Activated CD8-positive, alpha-beta memory T cell treated with anti-CD3 and anti-CD28 coated beads for 48 hours (primary cell): ENCODE data around the gene AHRR.
"Not testable (repeated sequence)": the region's sequence is repeated elsewhere in the genome, so short reads cannot be mapped to it uniquely, and the experiment has no call there.

Experiments
- DNase-seq, 3 experiments: peaks; one replicate each; pipeline ENCODE4 v3.0.0-alpha.2; 2020; ENCODE audit warnings: low read depth in 2 of 3, low spot score in 2 of 3

Gene AHRR

GRCh38 chr5:364497-364896, 43.0 kb downstream of the AHRR start:
- DNase-seq: no peak

- no peak for DNase-seq
These were observed 45.2 kb downstream of the AHRR start for GRCh38 chr5:366541-367357.

GRCh38 chr5:367358-368130, 46.0 kb downstream of the AHRR start:
- no peak for DNase-seq

- DNase-seq: no peak
These were observed 46.9 kb downstream of the AHRR start for GRCh38 chr5:368183-369084.

GRCh38 chr5:369151-369868, 47.8 kb downstream of the AHRR start:
- DNase-seq: no peak

- DNase-seq: not testable (repeated sequence)
These were observed 48.3 kb downstream of the AHRR start for GRCh38 chr5:369869-370236.

- no peak for DNase-seq
These were observed 48.9 kb downstream of the AHRR start for GRCh38 chr5:370311-370958.

- DNase-seq: no peak
These were observed 49.7 kb downstream of the AHRR start for GRCh38 chr5:370959-371810.

GRCh38 chr5:371811-372555, 50.5 kb downstream of the AHRR start:
- no peak for DNase-seq

GRCh38 chr5:372556-372995, 51.1 kb downstream of the AHRR start:
- no peak for DNase-seq

GRCh38 chr5:372996-373709, 51.6 kb downstream of the AHRR start:
- no peak for DNase-seq

GRCh38 chr5:373710-374602, 52.4 kb downstream of the AHRR start:
- peak in 2 of 3 experiments; percentile 70 to 81 for DNase-seq

- DNase-seq: no peak
These were observed 53.3 kb downstream of the AHRR start for GRCh38 chr5:374631-375335.

GRCh38 chr5:375336-375920, 53.9 kb downstream of the AHRR start:
- DNase-seq: no peak

- DNase-seq: no peak
These were observed 54.6 kb downstream of the AHRR start for GRCh38 chr5:375921-376798.
